Prostate gland (tissue), 2 donors: Measurements from ENCODE around the gene PLP2.

Experiments
- CTCF ChIP-seq, 4 experiments: fragments of 200-600 bp in 2 of 4; fragments of 450-650 bp in 2 of 4; sonication (generic) in 2 of 4; IDR thresholded peaks; 1 replicate in 3 of 4; 2 replicates in 1 of 4; pipeline ENCODE4 v1.5.1; 2016 to 2019; ENCODE audit warnings: antibody characterized with exemption in 4 of 4, mild to moderate bottlenecking in 2 of 4, moderate library complexity in 2 of 4
- POLR2A ChIP-seq: fragments of 450-650 bp; IDR thresholded peaks from one replicate; pipeline ENCODE4 v1.6.1; 2016; ENCODE audit warnings: antibody characterized with exemption, mild to moderate bottlenecking

GRCh38 chrX:49204017-49204416 lies 32.3 kb downstream of the PLP2 start:
- no peak for TF ChIP-seq CTCF (IDR thresholded peaks at IDR 0.05)
- TF ChIP-seq POLR2A, result no peak
